Activated effector memory CD4-positive, alpha-beta T cell treated with Interleukin-2 at 50 U/mL for 16 hours (primary cell): ENCODE data around the gene SFRP2.

Source experiments
- DNase-seq: peaks from one replicate; pipeline ENCODE4 v3.0.0-alpha.2; 2020

SFRP2 gene

GRCh38 chr4:153764601-153765368 lies 24.1 kb downstream of the SFRP2 start:
- no peak for DNase-seq

- no peak for DNase-seq
These were observed 25.5 kb downstream of the SFRP2 start for GRCh38 chr4:153763404-153763803.

GRCh38 chr4:153759407-153760316 lies 29.2 kb downstream of the SFRP2 start, which contains the start of gene RNF175:
RNF175 (minus strand) TSS chr4:153760024; CDS start chr4:153759862, 162 bp downstream.
- no peak for DNase-seq

- no peak for DNase-seq
These were observed 30.0 kb downstream of the SFRP2 start for GRCh38 chr4:153758688-153759406.

GRCh38 chr4:153758136-153758535 lies 30.7 kb downstream of the SFRP2 start:
- no peak for DNase-seq

GRCh38 chr4:153757407-153757806 lies 31.5 kb downstream of the SFRP2 start:
- no peak for DNase-seq

GRCh38 chr4:153755186-153755585 lies 33.7 kb downstream of the SFRP2 start:
- no peak for DNase-seq

GRCh38 chr4:153750197-153750817 lies 38.6 kb downstream of the SFRP2 start:
- peak; percentile 12 for DNase-seq

- DNase-seq = no peak
These were observed 40.5 kb downstream of the SFRP2 start for GRCh38 chr4:153748378-153748777.

- no peak for DNase-seq
These were observed 41.4 kb downstream of the SFRP2 start for GRCh38 chr4:153747406-153747955.

- no peak for DNase-seq
These were observed 43.2 kb downstream of the SFRP2 start for GRCh38 chr4:153745651-153746050.

GRCh38 chr4:153741541-153741940 lies 47.3 kb downstream of the SFRP2 start:
- DNase-seq = no peak

- no peak for DNase-seq
These were observed 52.9 kb downstream of the SFRP2 start for GRCh38 chr4:153735906-153736461.

- DNase-seq = no peak
These were observed 55.0 kb downstream of the SFRP2 start for GRCh38 chr4:153733751-153734448.

GRCh38 chr4:153731239-153731638 lies 57.6 kb downstream of the SFRP2 start:
- DNase-seq = no peak
